NCI-H1436 (cell line): ENCODE data around the gene LRRC9.
"Not testable (repeated sequence)": the region's sequence is repeated elsewhere in the genome, so short reads cannot be mapped to it uniquely, and the experiment has no call there.

Experiments used
- DNase-seq: peaks from one replicate; lab custom pipeline; 2025; lab: John Stamatoyannopoulos, UW

Gene LRRC9

GRCh38 chr14:59919570-59920377 lies at the start of gene LRRC9:
TSS of gene LRRC9 (plus strand) at chr14:59920144.
- peak; percentile 91 for DNase-seq

GRCh38 chr14:59870277-59871165 lies 49.4 kb upstream of the LRRC9 start, which contains the start of gene RTN1:
TSS of gene RTN1 (minus strand) at chr14:59870776. CDS start at chr14:59870630, 146 bp downstream.
- DNase-seq: peak; percentile 57

- no peak for DNase-seq
These were observed 48.8 kb upstream of the LRRC9 start for GRCh38 chr14:59871166-59871495.

GRCh38 chr14:59882957-59883356 lies 37.0 kb upstream of the LRRC9 start:
- no peak for DNase-seq

GRCh38 chr14:59890676-59891075 lies 29.3 kb upstream of the LRRC9 start:
- no peak for DNase-seq

DNA sequence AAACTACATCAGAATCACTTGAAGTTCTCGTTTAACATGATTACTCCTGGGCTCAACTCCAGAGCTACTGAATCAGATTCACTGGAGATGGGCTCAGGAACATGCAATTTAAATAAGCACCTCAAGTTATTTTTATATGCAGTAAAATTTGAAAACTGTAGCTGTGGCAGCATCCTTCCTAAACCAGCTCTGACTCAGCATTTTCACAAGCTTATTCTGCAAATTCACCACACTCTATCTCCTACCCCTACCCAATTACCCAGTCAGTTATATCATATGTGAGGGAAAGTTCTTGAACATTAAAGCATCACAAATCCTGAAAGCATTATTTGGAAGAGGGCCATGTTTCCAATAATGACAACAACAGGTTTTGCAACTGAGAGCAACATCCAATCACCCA lies 24.2 kb upstream of the LRRC9 start:
- no peak for DNase-seq

DNA sequence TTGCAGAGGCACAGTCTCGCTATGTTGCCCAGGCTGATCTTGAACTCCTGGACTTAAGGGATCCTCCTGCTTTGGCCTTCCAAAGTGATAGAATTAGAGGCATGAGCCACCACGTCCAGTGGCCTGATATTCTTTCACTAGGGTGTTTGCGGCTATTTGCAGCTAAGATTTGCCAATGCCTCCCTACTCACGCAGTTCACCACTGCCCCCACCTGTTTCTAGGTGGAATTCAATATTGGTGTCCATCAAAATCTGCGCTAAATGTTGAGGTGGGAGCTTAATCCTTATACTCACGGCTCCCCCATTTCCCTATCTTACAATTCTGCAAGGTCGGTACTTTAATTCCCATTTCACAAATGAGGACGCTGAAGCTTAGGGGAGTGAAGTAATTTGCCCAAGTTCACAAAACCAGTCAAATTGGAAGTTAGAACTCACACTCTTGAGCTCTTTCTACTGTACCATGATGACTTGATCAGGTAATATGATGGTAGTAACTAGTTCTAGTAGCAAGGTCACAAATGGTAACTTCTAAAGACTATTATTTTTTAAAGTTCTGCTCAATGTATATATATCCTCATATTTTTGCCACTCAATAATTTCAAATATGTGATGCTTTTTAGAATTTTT lies 22.1 kb upstream of the LRRC9 start:
- DNase-seq: peak; percentile 17

DNA sequence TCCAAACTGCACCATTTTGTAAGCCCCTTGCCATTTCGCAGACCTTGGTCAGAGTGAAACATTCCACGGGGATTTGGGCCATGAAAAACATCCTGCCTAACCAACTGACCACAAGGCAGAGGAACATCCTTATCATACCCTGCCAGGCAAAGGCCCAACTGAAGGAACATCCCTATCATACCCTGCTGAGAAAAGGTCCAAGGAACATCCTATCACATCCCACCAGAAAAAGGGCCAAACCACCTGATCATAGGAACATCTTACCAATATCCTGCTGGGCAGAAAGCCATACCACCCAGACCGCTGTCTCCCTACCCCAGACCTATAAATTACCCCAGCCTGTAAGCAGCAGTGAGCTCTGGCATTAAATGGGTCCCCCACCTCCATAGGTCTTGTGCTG lies 19.4 kb upstream of the LRRC9 start:
- no peak for DNase-seq

GRCh38 chr14:59904184-59904583 lies 15.8 kb upstream of the LRRC9 start:
- no peak for DNase-seq

DNA sequence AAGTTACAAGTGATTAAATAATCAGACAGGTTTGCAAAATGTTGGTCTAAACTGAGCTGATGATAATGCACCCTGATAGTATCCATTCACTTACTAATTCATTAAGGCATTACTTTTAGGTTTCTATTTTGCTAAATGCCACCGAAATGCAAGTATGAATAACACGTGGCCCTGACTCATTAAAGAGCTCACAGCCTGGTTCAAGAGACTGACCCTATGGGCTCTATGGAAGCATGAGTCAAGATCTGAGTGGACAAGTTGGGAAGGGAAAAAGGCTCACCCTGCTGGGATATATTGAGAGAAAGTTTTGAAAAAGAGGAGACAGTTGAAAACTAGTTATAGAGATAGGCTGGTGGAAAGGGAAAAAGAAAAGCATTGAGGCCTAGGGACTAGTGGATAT lies 14.8 kb upstream of the LRRC9 start:
- DNase-seq: no peak

DNA sequence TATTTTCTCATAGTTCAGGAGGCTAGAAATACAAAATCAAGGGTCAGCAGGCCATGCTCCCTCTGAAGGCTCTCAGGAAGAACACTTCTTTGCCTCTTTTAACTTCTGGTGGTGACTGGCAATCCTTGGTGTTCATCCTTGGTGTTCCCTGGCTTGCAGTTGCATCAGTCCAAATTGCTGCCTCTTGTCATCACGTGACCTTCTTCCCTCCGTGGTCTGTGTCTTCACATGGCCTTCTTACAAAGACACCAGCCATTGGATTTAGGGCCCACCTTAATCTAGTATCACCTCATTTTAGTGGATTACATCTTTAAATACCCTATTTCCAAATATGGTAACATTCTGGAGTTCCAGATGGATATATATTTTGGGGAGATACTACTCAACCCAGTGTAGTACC lies 7.5 kb upstream of the LRRC9 start:
- no peak for DNase-seq

GRCh38 chr14:59913187-59913586 lies 6.8 kb upstream of the LRRC9 start:
- no peak for DNase-seq

- peak; percentile 2 for DNase-seq
These were observed 947 bp upstream of the LRRC9 start for GRCh38 chr14:59918824-59919569.

DNA sequence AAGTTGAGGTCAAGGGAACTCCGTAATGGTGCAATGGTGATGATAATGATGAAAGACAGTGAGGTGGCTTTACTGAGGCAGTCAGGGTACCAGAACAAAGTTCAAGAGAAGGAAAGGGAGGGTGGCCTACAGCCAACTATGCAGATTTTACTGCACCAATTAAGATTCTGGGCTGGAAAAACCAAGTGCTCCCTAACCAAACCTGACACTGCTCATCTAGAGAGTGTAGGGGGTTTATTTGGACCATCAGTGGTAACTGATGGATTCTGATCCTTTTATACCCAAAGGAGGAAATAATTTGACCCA lies 387 bp downstream of the LRRC9 start:
- DNase-seq: no peak

DNA sequence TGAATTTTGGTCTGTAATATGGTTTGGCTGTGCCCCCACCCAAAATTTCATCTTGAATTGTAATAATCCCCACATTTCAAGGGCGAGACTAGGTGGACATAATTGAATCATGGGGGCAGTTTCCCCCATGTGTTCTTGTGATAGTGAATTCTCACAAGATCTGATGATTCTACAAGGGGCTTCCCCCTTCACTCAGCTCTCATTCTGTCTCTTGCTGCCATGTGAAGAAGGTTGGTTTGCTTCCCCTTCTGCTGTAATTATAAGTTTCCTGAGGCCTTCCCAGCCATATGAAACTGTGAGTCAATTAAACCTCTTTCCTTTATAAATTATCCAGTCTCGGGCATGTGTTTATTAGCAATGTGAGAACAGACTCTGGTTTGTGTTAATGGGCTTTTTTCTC lies 5.9 kb downstream of the LRRC9 start:
- DNase-seq: no peak

- no peak for DNase-seq
These were observed 6.6 kb downstream of the LRRC9 start for GRCh38 chr14:59926534-59926933.

GRCh38 chr14:59931237-59931636 lies 11.3 kb downstream of the LRRC9 start:
- DNase-seq: no peak

DNA sequence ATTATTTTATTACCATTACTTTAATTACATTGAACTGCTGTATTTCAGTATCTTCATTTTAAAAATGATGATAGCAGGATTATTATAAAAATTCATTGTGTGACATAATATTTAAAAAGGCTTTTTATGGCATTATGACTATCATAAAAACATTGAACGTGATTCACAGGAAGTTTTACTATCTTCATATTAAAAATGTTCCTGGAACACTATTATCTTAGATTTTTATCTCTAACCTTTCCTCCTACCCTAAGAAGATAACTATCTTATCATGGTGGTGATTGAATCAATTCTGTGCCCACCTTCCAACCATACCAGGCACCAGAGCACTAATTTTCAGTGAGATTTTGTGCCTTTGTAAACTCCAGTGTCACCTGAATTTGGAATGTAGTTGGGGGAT lies 16.2 kb downstream of the LRRC9 start:
- DNase-seq: no peak

GRCh38 chr14:59939828-59940227 lies 19.9 kb downstream of the LRRC9 start:
- no peak for DNase-seq

DNA sequence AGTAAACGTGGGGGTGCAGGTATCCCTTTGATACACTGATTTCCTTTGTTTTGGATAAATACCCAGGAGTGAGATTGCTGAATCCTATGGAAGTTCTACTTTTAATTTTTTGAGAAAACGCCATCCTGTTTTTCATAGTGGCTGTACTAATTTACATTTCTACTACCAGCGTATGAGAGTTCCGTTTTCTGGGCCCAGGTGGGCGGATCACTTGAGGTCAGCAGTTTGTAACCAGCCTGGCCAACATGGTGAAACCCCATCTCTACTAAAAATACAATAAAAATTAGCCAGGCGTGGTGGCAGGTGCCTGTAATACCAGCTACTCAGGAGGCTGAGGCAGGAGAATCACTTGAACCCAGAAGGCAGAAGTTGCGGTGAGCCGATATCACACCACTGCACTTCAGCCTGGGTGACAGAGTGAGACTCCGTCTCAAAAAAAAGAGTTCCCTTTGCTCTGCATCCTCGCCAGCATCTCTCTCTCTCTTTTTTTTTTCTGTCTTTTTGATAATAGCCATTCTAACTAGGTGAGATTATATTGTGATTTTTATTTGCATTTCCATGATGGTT lies 22.4 kb downstream of the LRRC9 start:
- not testable (repeated sequence) for DNase-seq

- DNase-seq: no peak
These were observed 25.0 kb downstream of the LRRC9 start for GRCh38 chr14:59944909-59945308.

DNA sequence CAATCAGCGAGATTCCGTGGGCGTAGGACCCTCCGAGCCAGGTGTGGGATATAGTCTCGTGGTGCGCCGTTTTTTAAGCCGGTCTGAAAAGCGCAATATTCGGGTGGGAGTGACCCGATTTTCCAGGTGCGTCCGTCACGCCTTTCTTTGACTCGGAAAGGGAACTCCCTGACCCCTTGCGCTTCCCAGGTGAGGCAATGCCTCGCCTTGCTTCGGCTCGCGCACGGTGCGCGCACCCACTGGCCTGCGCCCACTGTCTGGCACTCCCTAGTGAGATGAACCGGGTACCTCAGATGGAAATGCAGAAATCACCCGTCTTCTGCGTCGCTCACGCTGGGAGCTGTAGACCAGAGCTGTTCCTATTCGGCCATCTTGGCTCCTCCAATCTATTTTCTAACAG lies 32.2 kb downstream of the LRRC9 start:
- DNase-seq: not testable (repeated sequence)
